NCI-H1105 treated with DMSO at 0.1 percent for 48 hours (cell line): ENCODE results near the gene SPECC1.
"Not testable (repeated sequence)": the region's sequence is repeated elsewhere in the genome, so short reads cannot be mapped to it uniquely, and the experiment has no call there.

Source experiments
- DNase-seq: peaks from one replicate; lab custom pipeline; 2025; lab: John Stamatoyannopoulos, UW

Gene SPECC1

DNA sequence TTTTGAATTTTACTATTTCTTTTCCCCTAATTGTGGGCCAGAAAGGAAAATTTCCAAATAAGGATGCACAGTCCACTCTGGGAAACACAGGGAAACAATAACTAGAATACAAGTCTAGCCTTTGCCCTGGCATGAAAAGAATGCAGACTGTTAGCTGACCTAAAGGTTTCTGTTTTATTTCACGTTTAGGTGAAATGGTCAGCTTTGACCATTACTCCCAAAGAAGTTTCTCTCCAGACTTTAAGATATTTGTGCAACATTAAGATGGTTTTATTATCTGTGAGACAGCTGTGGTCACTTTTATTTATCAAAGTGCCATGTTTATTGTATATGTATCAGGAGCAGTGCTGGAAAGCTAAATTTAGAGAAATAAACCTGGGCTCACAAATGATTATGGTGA is 163.9 kb downstream of the SPECC1 start:
- DNase-seq, result no peak

DNA sequence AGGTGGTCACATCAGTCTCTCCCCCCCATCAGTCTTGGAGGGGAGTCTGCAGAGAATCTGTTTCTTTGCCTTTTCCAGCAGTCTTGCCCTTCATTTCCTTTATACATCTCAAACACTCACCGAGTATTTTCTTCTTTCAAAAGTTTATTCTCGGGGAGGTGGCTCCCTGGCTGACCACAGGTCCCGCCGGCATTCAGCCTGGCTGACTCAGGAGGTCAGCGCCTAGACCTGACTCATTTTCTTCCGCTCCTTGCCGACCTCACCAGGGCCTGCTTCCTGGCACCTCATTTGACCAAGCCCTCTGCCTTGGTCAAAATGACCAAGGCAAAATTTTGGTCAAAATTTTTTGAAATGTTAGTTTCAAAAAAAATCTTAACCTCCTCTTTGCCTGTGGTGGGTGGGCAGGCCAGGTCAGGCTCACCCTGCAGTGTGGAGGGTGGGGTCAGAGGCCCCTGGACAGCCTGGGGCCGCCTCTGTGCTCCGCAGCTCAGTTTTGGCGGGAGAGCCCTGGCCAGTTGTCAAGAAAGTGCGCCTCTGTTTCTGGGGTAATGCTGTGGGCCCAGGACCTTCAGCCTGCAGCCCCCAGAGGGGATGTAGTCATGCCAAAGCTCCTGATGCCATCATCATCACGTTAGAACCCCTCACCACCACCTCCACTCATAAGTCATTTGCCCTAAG is 165.6 kb downstream of the SPECC1 start:
- no peak for DNase-seq

DNA sequence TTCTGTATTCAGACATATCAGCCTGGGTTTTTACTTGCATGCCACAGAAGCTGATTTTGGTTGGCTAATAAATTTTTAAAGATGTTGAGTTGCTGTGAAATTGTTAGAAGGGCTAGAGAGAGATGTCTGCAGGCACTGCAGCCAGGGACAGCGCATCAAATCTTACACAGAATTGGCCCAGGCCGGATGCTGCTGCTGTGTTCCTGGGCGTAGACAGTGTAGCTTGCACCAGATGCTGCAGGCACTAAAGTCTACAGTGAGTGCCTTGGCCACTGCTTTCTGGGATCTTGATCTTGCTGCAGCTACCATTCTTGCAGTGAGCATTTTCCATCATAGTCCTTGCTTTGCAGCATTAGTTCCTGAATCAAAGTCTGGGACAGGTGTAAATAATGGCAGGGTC is 169.9 kb downstream of the SPECC1 start:
- DNase-seq, result no peak

DNA sequence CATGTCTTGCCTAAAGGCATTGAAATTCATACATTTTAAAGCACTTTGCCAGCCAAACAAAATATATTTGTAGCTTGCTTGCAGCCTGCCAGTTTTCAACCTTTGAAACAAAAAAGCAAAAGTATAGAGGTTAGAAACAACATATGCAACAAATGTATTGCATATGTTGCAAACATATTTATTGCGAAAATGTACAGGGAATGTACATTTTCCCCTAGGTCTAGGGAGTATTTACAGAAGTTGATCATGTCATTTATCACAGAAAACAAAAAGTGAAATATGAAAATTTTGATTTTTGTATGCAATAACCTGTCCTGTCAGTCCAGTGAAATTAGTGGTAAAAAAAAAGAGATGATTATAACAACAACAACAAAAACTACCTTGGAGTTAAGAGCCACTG is 171.5 kb downstream of the SPECC1 start:
- DNase-seq, result no peak

DNA sequence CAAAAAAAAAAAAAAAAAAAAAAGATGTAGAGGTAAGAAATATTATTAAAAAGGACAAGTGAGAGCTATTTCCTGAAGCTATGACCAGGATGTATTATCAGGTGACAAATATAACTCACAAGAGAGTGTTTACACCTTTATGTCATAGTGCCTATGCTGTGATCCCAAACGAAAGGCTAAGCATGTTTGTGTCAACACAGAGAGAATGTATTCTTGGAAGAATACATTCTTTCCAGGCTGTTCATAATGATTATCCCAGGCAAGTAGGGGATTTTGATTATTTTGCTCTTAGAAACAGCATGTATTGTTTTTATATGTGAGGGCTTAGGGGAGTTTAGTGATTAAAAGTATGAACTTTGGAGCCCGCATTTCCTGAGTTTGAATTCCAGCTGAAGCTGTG is 175.0 kb downstream of the SPECC1 start:
- DNase-seq, result no peak

DNA sequence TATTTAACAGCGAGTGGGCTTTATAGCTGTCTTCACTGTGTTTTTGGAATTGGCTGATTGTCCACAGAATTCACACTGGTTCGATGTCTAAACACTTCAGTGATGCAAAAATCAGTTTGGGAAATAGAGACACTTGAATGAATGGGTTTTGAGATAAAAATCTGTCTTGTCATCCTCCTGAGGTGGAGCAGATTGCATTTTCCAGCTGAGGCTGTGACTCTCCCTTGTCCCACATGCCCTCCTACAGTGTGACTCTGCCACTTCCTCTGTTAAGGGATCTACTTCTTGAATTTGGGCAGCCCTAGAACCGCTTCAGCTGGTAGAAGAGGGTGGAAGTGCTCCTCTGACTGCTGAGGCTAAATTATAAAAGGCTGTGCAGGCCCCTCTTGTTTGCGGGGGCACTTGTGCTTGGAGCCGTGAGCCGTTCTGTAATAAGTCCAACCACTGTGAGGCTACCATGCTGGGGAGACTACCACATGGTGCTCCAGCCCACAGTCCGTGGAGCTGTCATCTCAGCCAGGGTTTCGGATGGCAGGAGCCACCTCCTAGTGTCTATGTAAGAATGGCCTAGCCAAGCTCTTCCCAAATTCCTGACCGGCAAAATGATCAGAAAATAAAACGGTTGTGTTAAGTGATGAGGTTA is 175.9 kb downstream of the SPECC1 start:
- DNase-seq, result no peak

DNA sequence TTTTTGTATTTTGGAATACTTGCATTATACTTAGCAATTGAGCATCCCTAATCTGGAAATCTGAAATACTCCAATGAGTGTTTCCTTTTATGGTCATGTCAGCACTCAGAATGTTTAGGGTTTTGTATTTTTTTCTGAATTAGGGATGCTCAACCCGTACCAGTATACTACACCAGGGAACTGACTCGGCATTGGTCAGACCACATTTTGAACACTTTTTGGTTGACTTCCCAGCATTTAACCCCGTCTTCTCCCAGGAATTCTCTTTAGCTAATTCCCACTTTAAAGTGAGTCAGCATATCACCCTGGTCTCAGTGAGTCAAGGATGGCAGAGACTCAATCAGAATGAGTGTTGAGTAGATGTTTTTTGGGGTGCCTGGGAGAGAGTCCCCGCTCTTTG is 177.9 kb downstream of the SPECC1 start:
- DNase-seq, result no peak

DNA sequence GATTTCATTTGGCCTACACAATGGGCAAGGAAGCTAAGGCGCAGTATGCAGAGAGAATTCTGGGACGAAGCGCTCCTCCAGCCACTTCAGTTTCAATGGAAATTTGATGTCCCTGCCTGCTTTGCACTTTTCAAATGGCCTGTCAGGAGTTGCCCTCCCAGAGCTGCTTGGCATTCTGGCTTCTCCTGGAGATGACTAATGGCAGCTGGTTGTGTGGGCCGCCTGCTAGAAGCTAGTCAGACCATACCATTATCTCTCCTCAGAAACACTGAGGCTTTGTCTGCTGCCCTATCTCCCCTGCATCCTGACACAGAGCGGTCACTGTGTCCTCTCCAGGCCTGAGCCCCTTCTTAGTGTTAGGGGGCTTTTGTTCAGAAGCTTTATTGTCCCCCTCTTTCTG is 180.1 kb downstream of the SPECC1 start:
- DNase-seq, result no peak

DNA sequence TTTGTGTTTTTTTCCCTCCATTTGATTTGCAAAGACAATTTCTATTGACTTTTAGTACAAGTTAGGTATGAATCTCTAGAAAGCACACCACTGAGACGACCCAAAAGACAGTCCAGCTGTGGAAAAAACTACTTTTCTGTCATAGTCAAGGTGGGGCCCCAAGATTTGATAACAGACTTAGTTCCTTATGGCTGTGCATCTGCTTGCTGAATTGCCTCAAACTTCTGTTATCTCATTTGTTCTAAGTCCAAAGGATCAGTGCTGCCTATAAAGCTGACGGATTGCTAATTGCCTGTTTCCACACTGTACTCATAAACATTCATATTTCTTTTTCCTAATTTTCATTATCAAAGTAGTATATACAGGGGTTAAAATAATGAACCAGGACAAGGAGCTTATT is 180.8 kb downstream of the SPECC1 start:
- no peak for DNase-seq

DNA sequence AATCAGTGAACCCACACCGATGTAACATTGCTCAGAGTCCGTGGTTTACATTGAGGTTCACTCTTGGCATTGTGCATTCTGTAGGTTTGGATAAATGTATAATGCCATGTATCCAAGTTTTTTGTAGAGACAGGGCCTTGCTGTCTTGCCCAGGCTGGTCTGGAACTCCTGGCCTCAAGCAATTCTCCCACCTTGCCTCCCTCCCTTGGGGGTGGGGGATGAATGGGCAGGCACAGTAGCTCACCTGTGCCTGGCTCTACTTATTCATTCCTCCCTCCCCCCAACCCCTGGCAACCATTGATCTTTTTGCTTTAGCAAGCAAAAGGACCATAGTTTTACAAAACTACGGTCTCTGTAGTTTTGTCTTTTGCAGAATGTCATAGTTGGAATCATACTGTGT is 181.4 kb downstream of the SPECC1 start:
- DNase-seq, result no peak

DNA sequence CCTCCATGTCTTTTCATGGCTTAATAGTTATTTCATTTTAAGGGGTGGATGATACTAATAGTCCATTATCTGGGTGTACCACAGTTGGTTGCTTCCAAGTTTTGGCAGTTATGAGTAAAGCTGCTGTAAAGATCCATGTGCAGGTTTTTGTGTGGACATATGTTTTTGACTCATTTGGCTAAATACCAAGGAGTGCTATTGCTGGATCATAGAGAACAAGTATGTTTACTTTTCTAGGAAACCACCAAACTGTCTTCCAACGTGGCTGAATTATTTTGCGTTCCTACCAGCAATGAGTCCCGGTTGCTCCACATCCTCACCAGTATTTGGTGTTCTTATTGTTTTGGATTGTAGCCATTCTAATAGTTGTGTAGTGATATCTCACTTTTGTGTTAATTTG is 181.9 kb downstream of the SPECC1 start:
- no peak for DNase-seq

DNA sequence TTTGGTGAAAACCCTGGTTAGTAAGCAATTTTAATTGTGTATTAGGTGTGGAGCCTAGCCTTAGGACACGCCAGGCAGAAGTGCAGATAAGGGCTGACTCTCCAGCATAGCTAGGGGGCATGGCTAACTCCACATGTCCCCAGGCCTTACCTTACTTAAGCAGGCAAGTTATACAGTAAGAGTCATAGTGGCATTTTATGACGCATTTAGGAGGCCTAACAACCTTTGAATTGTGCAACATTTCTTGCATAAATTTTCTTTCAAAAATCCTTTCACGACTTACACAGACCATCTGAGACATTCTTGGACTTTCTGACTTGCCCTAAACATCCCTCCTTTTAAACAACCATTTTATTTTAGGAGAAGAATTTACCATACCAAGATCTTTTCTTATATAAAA is 187.1 kb downstream of the SPECC1 start:
- not testable (repeated sequence) for DNase-seq

DNA sequence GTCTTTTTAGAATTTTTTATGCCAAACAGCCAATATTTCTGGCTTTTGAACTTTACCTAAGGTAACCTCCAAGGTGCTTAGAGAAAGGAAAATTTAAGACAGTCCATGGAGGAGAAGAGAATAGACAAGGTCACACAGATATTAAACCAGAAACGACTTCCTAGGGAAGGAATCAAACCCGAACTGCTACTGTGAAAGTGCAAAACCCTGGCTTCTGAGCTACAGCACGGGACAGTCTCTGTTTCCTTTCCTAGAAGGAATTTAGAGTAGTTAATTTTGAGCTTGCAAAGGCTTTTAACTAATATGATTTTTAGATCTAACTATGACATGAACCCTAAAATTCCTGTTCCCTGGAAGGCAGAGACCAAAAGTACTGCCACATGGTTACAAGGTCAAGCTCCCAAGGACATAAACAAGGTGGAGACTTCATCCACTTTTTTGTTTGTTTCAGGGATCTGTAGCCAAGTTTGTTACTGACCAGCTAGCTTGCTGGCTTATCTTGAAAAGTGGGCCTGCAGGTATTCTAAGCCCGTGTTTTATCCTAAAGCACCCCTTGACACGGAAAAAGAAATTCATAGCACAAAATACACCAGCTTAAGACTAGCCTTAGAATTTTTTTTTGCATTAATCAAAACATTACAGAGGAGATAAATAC is 188.2 kb downstream of the SPECC1 start:
- DNase-seq, result no peak

DNA sequence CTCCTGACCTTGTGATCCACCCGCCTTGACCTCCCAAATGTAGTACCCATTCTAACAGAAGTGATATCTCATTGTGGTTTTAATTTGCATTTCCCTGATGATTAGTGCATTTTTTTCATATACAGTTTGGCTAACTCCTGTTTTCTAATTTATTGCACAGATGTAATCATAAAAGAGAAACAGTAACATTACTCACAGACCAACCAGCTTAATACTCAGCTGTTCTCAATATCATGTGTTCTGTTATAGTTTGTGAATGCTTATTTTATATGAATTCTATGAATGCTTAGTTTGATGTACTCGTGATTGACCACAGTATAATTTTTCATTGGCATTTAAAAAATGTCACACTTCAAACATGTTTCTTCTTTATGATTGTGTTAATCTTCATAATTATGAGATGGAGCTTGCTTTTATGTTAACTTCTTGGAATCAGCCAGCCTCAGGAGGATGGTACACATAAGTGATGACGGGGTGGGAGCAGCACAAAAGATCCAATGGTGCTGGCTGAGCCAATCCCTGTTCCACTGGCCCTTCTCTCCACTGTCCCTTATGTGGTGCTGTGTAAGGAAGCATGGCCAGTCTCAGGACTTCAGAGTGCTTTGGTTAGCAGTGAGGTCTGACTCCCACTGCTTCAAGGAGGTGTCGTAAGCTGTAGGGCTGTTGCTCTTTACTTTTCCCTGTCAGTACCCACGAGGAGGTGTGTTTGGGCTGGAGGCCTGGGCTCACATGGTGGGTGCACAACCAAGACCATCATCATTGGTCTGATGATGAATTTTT is 191.0 kb downstream of the SPECC1 start:
- no peak for DNase-seq

DNA sequence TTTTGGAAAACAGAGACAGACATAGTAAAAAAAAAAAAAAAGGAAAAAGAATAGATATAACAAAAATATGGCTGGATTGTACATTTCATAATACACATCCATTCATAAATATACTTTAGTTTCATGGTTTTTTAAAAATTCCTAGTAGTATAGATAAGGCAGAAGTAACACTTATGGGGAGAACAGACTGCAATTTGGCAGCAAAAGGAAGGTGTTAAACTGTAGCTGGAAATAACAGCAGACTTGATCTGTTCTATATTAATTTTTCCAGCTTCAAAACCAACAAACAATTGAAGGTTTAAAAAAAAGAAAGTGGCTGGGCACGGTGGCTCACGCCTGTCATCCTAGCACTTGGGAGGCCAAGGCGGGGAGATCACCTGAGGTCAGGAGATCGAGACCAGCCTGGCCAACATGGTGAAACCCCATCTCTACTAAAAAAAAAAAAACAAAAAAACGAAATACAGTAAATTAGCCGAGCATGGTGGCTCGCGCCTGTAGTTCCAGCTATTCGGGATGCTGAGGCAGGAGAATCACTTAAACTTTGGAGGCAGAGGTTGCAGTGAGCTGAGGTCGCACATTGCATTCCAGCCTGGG is 191.8 kb downstream of the SPECC1 start:
- no peak for DNase-seq

DNA sequence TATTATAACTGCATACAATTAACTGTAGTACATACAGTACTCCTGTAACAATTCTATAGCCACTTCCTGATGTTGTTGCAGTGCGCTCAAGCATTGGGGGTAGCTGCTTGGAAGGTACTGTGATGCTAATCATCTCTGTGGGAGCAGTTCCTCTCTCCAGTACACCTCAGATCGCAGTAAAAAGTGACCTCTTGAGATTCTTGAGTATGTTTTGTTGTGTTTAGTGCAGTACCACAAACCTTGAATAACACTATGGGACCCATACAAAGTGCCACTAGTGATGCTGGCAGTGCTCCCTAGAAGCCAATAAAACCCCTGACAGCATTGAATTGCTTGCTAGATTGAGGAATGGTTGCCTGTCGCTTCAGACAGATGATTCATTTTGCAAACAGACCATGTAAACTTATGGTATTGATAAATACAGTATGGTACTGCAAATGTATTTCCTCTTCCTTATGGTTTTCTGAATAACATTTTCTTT is 193.0 kb downstream of the SPECC1 start:
- DNase-seq, result no peak

DNA sequence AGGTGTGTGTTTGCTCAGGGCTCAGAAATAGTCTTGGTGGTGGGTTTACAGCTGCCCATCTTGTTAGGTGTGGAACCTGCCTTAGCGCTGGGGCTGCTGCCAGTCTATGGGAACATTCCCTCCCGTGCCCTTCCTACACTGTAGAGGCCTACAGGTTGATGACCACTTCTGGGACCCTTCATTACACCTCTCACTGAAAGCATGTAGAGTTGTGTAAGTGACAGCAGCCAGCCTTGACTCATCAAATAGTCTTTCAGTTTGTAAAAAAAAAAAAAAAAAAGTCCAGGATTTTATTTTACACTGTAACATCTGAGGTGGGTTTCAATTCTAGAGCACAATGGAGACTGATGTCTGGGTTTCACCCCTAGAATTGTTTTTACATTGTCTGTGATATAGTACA is 193.9 kb downstream of the SPECC1 start:
- DNase-seq, result no peak

DNA sequence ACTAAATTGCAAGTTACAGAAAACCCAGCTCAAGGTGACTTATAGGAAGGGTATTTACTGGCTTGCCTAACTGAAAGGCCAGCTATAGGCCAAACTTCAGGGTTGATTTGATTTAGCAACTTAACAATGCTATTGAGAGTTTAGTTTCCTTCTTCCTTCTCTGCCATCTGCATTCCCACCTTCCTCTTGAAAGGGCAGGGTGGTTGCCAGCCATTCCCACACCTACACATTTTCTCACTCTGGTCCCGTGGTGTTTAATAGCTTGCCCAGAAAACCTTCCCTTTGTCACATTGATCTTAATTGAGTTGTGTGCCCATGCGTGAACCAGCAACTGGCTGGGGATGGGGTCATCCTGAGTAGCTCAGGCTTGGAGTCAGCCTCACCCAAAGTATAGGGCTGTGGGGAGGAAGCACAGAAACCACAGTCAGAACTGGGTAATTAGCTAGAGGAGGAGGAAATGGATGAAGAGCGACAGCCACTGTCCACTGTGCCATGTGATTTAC is 194.7 kb downstream of the SPECC1 start:
- DNase-seq, result no peak

DNA sequence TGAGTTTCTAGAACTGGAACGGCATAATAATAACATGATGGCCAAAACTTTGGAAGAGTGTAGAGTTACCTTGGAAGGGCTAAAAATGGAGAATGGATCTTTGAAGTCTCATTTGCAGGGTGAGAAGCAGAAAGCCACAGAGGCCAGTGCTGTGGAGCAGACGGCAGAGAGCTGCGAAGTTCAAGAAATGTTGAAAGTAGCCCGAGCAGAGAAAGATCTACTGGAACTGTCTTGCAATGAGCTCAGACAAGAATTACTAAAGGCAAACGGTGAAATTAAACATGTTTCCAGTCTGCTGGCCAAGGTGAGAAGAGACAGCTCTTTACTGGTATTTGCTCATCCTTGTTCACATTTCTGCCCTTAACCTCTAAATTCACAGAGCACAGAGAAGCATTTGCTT is 196.4 kb downstream of the SPECC1 start:
- no peak for DNase-seq

DNA sequence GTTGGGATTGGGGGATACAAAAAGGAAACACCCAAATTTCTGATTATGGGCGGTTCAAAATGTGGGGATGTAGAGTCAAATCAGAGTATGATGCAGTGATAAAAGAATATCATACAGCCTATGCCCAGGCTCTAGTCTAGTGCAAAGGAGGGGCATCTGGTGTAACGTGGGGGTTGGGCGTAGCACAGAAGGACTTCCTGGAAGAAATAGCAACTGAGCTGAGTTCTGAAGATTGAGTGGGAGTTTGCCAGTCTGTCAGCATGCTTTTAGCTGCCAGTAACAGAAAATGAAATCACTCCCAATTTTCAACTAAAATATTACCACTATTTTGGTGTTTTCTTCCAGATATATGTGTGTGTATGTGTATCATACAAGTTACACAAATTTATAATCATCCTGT is 196.9 kb downstream of the SPECC1 start:
- DNase-seq, result no peak

DNA sequence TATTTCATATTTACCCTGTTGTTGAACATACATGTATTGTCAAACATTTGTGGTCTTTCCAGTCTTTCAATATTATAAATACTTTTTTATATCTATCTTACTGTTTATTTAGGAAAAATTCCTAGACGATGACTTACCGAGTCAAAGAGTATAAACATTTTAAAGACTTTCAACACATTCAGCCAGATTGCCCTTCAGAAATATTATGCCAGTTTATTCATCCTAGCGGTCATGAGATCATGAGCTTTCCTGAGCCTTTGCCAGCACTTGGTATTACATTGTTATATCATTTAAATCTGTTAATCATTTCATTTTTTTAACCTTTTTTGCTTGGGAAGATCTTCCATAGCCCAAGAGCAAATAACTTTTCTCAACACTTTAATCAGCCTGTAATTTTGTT is 197.4 kb downstream of the SPECC1 start:
- no peak for DNase-seq
